Chondrocyte (in vitro differentiated cells): ENCODE results near the gene NXN. TPM values are rescaled to one million over a fixed set of nuclear protein-coding genes. Genes with fewer than 3 reads are reported as not detected.
A peak's percentile ranks its signal among the peaks of the same experiment; 100 is the strongest.
"Not testable (repeated sequence)": the region's sequence is repeated elsewhere in the genome, so short reads cannot be mapped to it uniquely, and the experiment has no call there.

Experiments
- DNase-seq: peaks from one replicate; pipeline ENCODE4 v3.0.0; 2021; ENCODE audit warnings: mixed read lengths, low spot score
- H3K27ac Mint-ChIP-seq: one replicate; pipeline ENCODE4 v1.8.0; 2021; ENCODE audit warnings: mild to moderate bottlenecking, moderate library complexity, mixed read lengths; ENCODE audit not compliant: unreplicated experiment
- H3K27me3 Mint-ChIP-seq: 2 replicates; pipeline ENCODE4 v1.8.0; 2021; ENCODE audit warnings: low read depth, mixed read lengths
- H3K36me3 Mint-ChIP-seq: 2 replicates; pipeline ENCODE4 v1.8.0; 2021; ENCODE audit warnings: low read depth, mixed read lengths
- H3K4me1 Mint-ChIP-seq: 2 replicates; pipeline ENCODE4 v1.8.0; 2021; ENCODE audit warnings: low read depth, mild to moderate bottlenecking, mixed read lengths
- H3K4me3 Mint-ChIP-seq: one replicate; pipeline ENCODE4 v1.8.0; 2021; ENCODE audit warnings: mild to moderate bottlenecking, moderate library complexity, mixed read lengths; ENCODE audit not compliant: unreplicated experiment
- H3K9me3 Mint-ChIP-seq: 2 replicates; pipeline ENCODE4 v1.8.0; 2021; ENCODE audit warnings: low read depth, mixed read lengths
- CTCF ChIP-seq: fragments of 200-600 bp; sonication (generic); IDR thresholded peaks from 2 replicates; pipeline ENCODE4 v1.5.0; 2021; ENCODE audit warnings: antibody characterized with exemption, mild to moderate bottlenecking, moderate library complexity
- total RNA-seq: library from RNA; stranded (reverse); gene quantifications from 3 replicates; pipeline ENCODE4 v1.2.1, GENCODE V29; 2021

The NXN gene
- total RNA-seq, 1 donor from 2014 or later: 86.4 TPM

GRCh38 chr17:956905-957304 is 22.7 kb downstream of the NXN start:
- DNase-seq: no peak
- peaks cover 59% of the 10 kb centered on the region for H3K4me1 Mint-ChIP-seq
- no peaks in the 10 kb centered on the region for H3K27me3 Mint-ChIP-seq
- H3K9me3 Mint-ChIP-seq: no peaks in the 10 kb centered on the region
- peaks cover 9% of the 10 kb centered on the region for H3K36me3 Mint-ChIP-seq
- H3K27ac Mint-ChIP-seq: peak overlapping the region; percentile 27
- H3K4me3 Mint-ChIP-seq: no peak overlapping the region
- no peak for TF ChIP-seq CTCF

GRCh38 chr17:954431-955164 is 25.0 kb downstream of the NXN start:
- no peaks in the 10 kb centered on the region for H3K9me3 Mint-ChIP-seq
- H3K4me3 Mint-ChIP-seq: no peak overlapping the region
- no peak for DNase-seq
- peaks cover 75% of the 10 kb centered on the region for H3K4me1 Mint-ChIP-seq
- TF ChIP-seq CTCF: no peak
- peaks cover 9% of the 10 kb centered on the region for H3K36me3 Mint-ChIP-seq
- H3K27ac Mint-ChIP-seq: peak overlapping the region; percentile 99
- no peaks in the 10 kb centered on the region for H3K27me3 Mint-ChIP-seq

GRCh38 chr17:953767-954166 is 25.8 kb downstream of the NXN start:
- Mint-ChIP-seq H3K27me3 (no peaks in the 10 kb centered on the region), H3K9me3 (no peaks in the 10 kb centered on the region), H3K4me3 (no peak overlapping the region), H3K27ac (peak overlapping the region; percentile 99), H3K36me3 (peaks cover 9% of the 10 kb centered on the region), H3K4me1 (peaks cover 70% of the 10 kb centered on the region)
- no peak for TF ChIP-seq CTCF
- DNase-seq: no peak

- not testable (repeated sequence) for H3K27me3 Mint-ChIP-seq, H3K4me3 Mint-ChIP-seq, DNase-seq, H3K9me3 Mint-ChIP-seq, H3K36me3 Mint-ChIP-seq
- Mint-ChIP-seq H3K4me1 (peaks cover 64% of the 10 kb centered on the region), H3K27ac (peak overlapping the region; percentile 99)
These were observed 27.0 kb downstream of the NXN start for GRCh38 chr17:952592-952991.

- H3K27ac Mint-ChIP-seq: peak overlapping the region; percentile 95
These were observed 28.0 kb downstream of the NXN start for GRCh38 chr17:951325-952132.

More at GRCh38 chr17:951325-952132, 28.0 kb downstream of the NXN start:
- Mint-ChIP-seq H3K27me3 (no peaks in the 10 kb centered on the region), H3K9me3 (no peaks in the 10 kb centered on the region), H3K4me1 (peaks cover 59% of the 10 kb centered on the region), H3K4me3 (peak overlapping the region; percentile 35), H3K36me3 (peaks cover 2% of the 10 kb centered on the region)
- no peak for TF ChIP-seq CTCF
- no peak for DNase-seq
